Activated B cell treated with CpG ODN at 0.5 μM for 24 hours (primary cell): Measurements from ENCODE around the gene DST. TPM values are rescaled to one million over a fixed set of nuclear protein-coding genes. Genes with fewer than 3 reads are reported as not detected.

Experiments
- ATAC-seq: fragments of 200-7000 bp; cut with Tn5 transposase; one replicate; pipeline ENCODE4 v1.10.0; 2021; ENCODE audit warnings: low read depth, mild to moderate bottlenecking, moderate library complexity
- CTCF ChIA-PET: fragments of 350-600 bp; sonication (Branson Sonifier 250); formaldehyde crosslinking; loops from one replicate; lab custom pipeline; 2021; ENCODE audit warnings: antibody characterized with exemption; lab: Charles Lee
- POLR2A ChIA-PET: fragments of 350-600 bp; sonication (Branson Sonifier 250); formaldehyde crosslinking; loops from one replicate; lab custom pipeline; 2021; ENCODE audit warnings: antibody characterized with exemption; lab: Charles Lee
- DNase-seq: peaks from one replicate; pipeline ENCODE4 v3.0.0; 2022
- H3K27ac Mint-ChIP-seq: one replicate; pipeline ENCODE4 v1.8.0; 2020; ENCODE audit warnings: mixed read lengths
- H3K27me3 Mint-ChIP-seq: one replicate; pipeline ENCODE4 v1.8.0; 2021; ENCODE audit warnings: mixed read lengths
- H3K36me3 Mint-ChIP-seq: one replicate; pipeline ENCODE4 v1.8.0; 2021; ENCODE audit warnings: low read depth, mixed read lengths
- H3K4me1 Mint-ChIP-seq: one replicate; pipeline ENCODE4 v1.8.0; 2021; ENCODE audit warnings: mixed read lengths
- H3K4me3 Mint-ChIP-seq: one replicate; pipeline ENCODE4 v1.8.0; 2020; ENCODE audit warnings: mild to moderate bottlenecking, mixed read lengths
- H3K9me3 Mint-ChIP-seq: one replicate; pipeline ENCODE4 v1.8.0; 2020; ENCODE audit warnings: mixed read lengths
- CTCF ChIP-seq: fragments of 200-600 bp; IDR thresholded peaks from one replicate; pipeline ENCODE4 v1.8.0; 2022; ENCODE audit warnings: antibody characterized with exemption, mild to moderate bottlenecking
- intact Hi-C: fragments of 100-400 bp; cut with micrococcal nuclease; formaldehyde crosslinking; loops from one replicate; pipeline ENCODE4 v1.15.1; 2024
- total RNA-seq: library from RNA; stranded (reverse); gene quantifications from 2 replicates; pipeline ENCODE4 v1.2.3, GENCODE V29; 2022

Gene DST
- total RNA-seq, 1 donor from 2014 or later, result 1.3 TPM

GRCh38 chr6:56434606-56435005 lies 208.1 kb downstream of the DST start:
- intact Hi-C loops, result no loop called here
- CTCF ChIA-PET, result no interaction called here
- POLR2A ChIA-PET, result no interaction called here
- Mint-ChIP-seq H3K36me3 (no peaks in the 10 kb centered on the region), H3K9me3 (peaks cover 7% of the 10 kb centered on the region), H3K4me1 (no peaks in the 10 kb centered on the region), H3K27ac (no peak overlapping the region), H3K27me3 (no peaks in the 10 kb centered on the region), H3K4me3 (no peak overlapping the region)
- ATAC-seq (no peak), DNase-seq (no peak)
- no peak for TF ChIP-seq CTCF

- peaks cover 4% of the 10 kb centered on the region for H3K9me3 Mint-ChIP-seq
- no peak overlapping the region for H3K4me3 Mint-ChIP-seq
- H3K27me3 Mint-ChIP-seq, result no peaks in the 10 kb centered on the region
- intact Hi-C loops, result no loop called here
- TF ChIP-seq CTCF, result no peak
- DNase-seq (no peak), ATAC-seq (no peak)
- POLR2A ChIA-PET, result no interaction called here
- H3K27ac Mint-ChIP-seq, result no peak overlapping the region
- CTCF ChIA-PET, result no interaction called here
- no peaks in the 10 kb centered on the region for H3K36me3 Mint-ChIP-seq
- H3K4me1 Mint-ChIP-seq, result no peaks in the 10 kb centered on the region
These were observed 209.6 kb downstream of the DST start for GRCh38 chr6:56433119-56433518.

GRCh38 chr6:56432194-56432593 lies 210.5 kb downstream of the DST start:
- intact Hi-C loops, result no loop called here
- H3K4me1 Mint-ChIP-seq, result no peaks in the 10 kb centered on the region
- DNase-seq (no peak), ATAC-seq (no peak)
- TF ChIP-seq CTCF, result no peak
- peaks cover 4% of the 10 kb centered on the region for H3K9me3 Mint-ChIP-seq
- no peak overlapping the region for H3K4me3 Mint-ChIP-seq
- H3K27me3 Mint-ChIP-seq, result no peaks in the 10 kb centered on the region
- H3K27ac Mint-ChIP-seq, result no peak overlapping the region
- no peaks in the 10 kb centered on the region for H3K36me3 Mint-ChIP-seq
- POLR2A ChIA-PET, result no interaction called here
- CTCF ChIA-PET, result no interaction called here

- POLR2A ChIA-PET, result no interaction called here
- Mint-ChIP-seq H3K27me3 (peaks cover under 1% of the 10 kb centered on the region), H3K36me3 (no peaks in the 10 kb centered on the region), H3K4me3 (no peak overlapping the region), H3K27ac (no peak overlapping the region), H3K4me1 (no peaks in the 10 kb centered on the region), H3K9me3 (peaks cover 2% of the 10 kb centered on the region)
- TF ChIP-seq CTCF, result no peak
- ATAC-seq, result no peak
- intact Hi-C loops, result no loop called here
- CTCF ChIA-PET, result no interaction called here
- DNase-seq, result no peak
These were observed 211.8 kb downstream of the DST start for GRCh38 chr6:56430629-56431600.

- no peak for DNase-seq
- ChIA-PET POLR2A (no interaction called here), CTCF (no interaction called here)
- H3K36me3 Mint-ChIP-seq, result no peaks in the 10 kb centered on the region
- no peak for TF ChIP-seq CTCF
- H3K9me3 Mint-ChIP-seq, result no peaks in the 10 kb centered on the region
- no peak for ATAC-seq
- intact Hi-C loops, result no loop called here
- H3K4me1 Mint-ChIP-seq, result no peaks in the 10 kb centered on the region
- no peak overlapping the region for H3K27ac Mint-ChIP-seq
- no peak overlapping the region for H3K4me3 Mint-ChIP-seq
- H3K27me3 Mint-ChIP-seq, result peaks cover 2% of the 10 kb centered on the region
These were observed 218.1 kb downstream of the DST start for GRCh38 chr6:56424542-56425083.
